GM11168 (cell line): ENCODE measurements around the gene XCL1.

Experiments
- in situ Hi-C: fragments of 300-500 bp; cut with MboI; formaldehyde crosslinking; loops from one replicate; pipeline ENCODE4 v1.12.0; 2022; ENCODE audit warnings: low sequenced_read_pairs; ENCODE audit not compliant: unreplicated experiment

Gene XCL1

GRCh38 chr1:168598892-168599291, 22.5 kb downstream of the XCL1 start:
- in situ Hi-C loops = no loop called here

GRCh38 chr1:168599641-168600040, 23.2 kb downstream of the XCL1 start:
- in situ Hi-C loops = loop anchor here (10.0 kb wide), 2 partner anchors 755 to 945 kb away; no protein-coding TSS in a partner anchor

GRCh38 chr1:168601051-168601450, 24.6 kb downstream of the XCL1 start:
- in situ Hi-C loops = loop anchor here (10.0 kb wide), 2 partner anchors 754 to 944 kb away; no protein-coding TSS in a partner anchor

- in situ Hi-C loops = loop anchor here (10.0 kb wide), 2 partner anchors 751 to 941 kb away; no protein-coding TSS in a partner anchor
Observed at GRCh38 chr1:168603501-168604110, 27.2 kb downstream of the XCL1 start.

DNA sequence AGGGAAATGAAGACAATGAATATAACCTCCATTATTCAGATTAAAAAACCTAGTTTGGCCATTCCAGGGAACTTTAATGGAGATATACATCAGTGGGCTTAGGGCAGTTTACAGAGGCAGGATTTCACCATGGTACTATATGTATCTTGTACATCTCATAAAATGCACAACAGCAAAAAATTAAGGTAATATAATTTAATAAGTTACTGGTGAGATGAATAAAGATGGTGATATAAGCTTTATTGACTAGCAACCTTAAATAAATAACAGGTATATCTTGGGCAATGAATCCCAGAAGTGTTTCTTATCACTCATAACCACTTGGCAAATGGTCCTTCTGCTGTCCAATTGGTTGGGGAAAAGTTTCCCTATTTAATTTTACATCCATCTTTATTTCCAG, 29.0 kb downstream of the XCL1 start:
- in situ Hi-C loops = loop anchor here (10.0 kb wide), 2 partner anchors 749 to 939 kb away; no protein-coding TSS in a partner anchor

GRCh38 chr1:168606096-168606495, 29.7 kb downstream of the XCL1 start:
- in situ Hi-C loops = loop anchor here (10.0 kb wide), 2 partner anchors 749 to 939 kb away; no protein-coding TSS in a partner anchor

DNA sequence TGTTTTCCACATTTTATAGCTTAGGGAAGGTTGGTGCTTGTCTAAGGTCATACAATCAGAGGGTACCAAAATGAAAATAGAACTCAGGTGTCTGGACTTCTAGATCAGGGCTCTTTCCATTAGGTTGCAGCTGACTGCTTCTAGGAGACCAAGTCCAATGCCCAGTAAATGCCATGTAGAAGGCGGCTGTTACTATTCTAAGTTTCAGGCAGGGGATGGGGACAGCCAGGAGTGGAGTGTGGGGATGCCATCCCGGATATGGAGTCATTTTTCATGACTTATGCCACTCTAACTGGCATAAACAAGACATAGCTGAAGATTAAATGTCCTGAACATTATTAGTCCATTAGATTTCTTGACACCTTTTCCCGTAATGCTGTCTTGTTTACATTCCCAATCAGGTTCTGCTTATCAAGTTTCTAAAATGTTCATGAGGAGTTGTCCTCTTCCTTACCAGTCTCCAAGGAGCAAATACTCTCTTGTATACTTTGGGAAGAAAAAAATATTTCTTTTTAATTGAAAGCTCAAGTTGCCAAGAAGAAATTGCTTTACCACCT, 31.5 kb downstream of the XCL1 start:
- in situ Hi-C loops = loop anchor here (10.0 kb wide), 2 partner anchors 747 to 937 kb away; no protein-coding TSS in a partner anchor

DNA sequence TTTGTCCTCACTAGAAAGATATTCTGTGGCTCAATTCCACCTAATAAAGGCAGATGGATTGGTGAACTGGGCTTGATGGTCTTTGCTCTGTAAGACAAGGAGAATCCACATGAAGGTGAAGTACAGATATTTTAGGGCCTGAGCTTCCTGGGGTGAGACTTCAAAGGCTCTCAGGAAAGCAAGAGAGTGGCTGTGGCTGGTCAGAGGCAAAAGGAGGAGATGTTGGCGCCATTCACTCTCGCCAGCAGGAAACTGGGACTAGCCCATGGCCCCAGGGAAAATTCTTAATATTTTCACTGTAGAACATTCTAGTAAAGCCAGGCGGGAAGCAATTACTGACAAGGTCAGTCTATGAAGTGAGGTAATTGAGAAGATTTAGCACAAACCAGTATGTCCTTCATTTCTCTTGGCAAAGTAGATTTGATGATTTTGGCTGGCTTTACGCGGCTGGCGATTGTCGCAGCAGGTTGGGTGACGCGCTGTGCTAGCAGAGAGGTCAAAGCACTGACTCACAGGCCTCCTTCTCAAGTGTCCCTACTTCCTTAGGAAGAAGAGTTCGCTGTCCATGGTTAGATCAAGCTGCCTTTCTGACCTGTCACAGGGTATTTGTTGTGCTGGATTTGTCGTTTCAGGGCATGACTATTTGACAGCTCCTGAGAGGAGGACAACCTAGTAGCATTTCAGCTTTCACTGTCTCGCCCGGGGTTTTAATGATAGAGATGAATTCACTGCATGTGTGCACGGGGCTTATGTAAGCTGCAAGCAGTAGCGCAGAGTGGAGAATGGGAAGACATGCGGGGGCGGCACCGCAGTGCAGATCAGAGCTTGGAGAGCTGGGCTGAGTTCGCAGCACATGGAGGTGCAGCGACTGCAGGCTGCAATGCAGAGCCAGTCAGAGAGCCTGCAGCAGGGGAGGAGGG, 32.7 kb downstream of the XCL1 start:
- in situ Hi-C loops = loop anchor here (10.0 kb wide), 2 partner anchors 746 to 936 kb away; no protein-coding TSS in a partner anchor

DNA sequence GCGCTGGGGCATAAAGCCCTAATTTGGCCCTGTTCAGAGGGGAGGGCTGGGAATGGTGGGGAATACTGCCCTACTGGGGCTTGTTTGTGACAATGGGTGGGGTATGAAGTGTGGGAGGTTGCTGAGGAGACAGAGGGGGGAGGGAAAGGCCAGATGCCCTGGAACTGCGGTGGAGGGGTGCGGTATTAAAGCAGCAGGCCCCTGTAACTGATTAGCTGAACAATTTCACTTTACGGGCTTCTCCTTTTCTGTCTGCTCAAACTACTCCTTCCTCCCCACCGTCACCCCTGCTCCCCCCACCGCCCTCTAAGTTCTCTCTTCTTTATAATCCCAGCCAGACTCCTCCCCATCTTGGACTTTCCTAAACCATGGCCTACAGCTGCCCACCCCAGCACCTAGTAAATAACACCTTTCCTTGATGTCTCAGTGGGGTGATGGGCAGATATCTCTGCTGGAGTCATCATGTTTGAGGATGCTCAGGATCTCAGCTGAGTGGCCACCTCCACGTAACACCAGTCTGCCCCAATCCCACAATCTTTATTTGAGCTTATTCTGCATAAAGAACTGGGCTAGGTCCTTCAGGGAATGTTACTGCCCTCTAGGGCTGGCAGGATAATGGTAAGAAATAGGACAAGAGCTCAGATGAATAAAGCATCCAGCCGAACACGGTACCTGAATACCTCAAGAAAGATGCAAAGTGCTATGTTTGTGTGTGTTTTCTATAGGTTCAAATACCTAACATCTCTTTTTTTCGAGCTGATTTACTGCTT, 33.5 kb downstream of the XCL1 start:
- in situ Hi-C loops = loop anchor here (10.0 kb wide), 2 partner anchors 745 to 935 kb away; no protein-coding TSS in a partner anchor

- in situ Hi-C loops = no loop called here
Observed at GRCh38 chr1:168613038-168613451, 36.6 kb downstream of the XCL1 start.

GRCh38 chr1:168613691-168614231, 37.4 kb downstream of the XCL1 start:
- in situ Hi-C loops = no loop called here

DNA sequence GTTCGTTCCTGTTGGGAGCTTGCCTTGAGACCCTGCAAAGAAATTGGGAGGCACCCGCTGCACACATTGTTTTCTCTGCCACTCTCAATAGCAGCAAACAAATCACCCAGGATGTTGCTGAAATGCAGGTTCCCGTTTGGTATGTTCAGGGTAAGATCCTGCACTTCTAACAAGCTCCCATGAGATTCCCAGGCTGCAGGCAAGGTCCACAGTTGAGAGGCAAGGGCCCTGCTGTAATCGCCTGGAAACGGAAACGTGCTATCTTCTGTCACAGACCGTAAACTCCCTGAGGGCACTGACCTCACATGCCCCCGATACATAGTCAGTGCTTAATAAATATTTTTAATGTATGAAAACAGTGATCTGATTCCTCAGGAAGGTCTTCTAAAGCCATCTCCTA, 37.8 kb downstream of the XCL1 start:
- in situ Hi-C loops = no loop called here

GRCh38 chr1:168615965-168616364, 39.6 kb downstream of the XCL1 start:
- in situ Hi-C loops = no loop called here

DNA sequence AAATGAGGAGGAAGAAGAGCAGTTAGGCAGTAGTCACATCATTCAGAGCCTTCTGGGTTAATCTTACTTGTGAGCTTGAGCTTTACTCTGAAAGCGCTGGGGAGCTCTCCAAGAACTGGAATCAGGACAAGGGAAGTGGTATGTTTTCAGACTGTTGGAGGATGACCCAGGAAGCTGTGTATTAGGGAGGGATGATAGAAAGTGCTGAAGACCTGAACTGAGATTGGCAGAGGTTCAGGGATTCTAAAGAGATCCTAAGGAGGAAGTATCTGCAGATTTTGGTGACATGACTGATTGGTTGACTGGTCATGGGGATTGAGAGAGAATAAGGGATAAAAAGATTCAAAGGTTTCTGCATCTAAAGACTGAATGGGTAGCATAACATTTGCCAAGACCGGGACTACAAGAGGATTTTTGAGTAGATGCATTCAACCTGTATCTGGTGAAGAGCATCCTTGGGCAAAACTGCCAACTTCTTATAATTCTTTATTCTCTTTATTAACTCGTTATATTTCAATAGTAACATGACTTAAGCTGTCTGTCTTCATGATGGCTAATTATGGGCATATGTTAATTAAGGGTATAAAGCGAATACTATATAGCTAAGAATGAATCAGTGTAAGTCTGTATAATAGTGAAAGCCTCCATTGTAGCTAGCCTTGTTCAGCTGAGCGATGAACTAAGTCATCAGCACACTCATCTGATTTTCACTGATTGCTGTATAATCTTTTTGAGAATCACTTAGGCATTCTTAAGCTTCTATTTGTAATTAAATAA, 41.8 kb downstream of the XCL1 start:
- in situ Hi-C loops = no loop called here

GRCh38 chr1:168618886-168619285, 42.5 kb downstream of the XCL1 start:
- in situ Hi-C loops = no loop called here

DNA sequence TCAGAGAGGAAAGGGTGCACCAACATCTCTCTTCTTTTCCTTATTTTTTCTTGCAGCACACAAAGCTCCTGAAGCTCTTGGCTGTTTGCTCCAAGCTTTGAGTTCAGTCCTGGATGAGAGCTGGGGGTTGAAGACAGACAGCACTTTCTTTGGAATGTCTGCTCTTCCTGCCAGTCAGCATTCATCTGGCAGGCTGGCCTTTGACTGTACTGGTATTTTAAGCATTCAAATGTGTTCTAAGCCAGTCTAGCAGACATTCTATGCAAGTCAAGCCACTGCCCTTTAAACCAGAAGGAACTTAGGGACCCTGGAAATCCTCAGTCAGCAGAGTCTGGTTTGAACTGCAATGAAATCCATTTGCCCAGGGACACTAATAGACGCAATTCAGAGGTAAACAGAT, 45.0 kb downstream of the XCL1 start:
- in situ Hi-C loops = no loop called here

DNA sequence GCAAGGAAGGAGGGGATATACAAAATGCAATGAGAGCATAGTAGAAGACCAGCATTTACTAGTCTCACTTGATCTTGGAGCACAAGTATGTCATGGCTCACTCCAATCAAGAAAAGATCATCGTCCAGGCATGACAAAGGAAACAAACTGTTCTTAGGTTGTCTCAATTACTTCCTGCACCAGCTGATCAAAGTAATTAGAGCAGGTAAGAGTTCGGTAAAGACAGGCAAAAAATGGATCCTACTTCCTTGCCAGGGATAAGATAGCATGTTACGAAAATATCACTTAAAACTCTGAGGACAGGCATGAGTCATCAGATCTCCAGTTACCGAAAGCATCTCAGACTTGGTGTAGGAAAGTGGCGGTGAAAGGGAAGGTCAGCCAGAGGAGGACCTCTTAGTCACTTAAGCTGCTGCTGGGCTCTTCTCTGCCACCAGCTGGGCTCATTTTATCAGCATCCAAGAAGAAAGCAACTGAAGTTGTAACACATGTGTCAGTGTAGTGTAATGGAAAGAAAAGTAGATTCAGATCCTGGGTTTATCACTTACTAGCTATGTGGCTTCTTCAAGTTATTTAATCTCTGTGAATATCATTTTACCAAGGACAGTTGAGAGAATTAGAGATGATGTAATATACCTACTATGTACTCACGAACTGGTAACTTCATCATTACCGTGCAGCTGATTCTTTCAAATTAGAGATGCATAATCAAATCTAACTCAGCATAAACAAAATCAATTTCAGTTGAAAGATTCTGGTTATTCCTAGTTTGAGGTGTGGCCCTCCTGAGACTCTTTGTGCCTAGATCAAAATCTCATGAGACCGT, 46.8 kb downstream of the XCL1 start:
- in situ Hi-C loops = no loop called here

- in situ Hi-C loops = no loop called here
Observed at GRCh38 chr1:168623831-168624230, 47.4 kb downstream of the XCL1 start.
